PC-9 (cell line): ENCODE data around the gene CTDSP2. TPM values are rescaled to one million over a fixed set of nuclear protein-coding genes. Genes with fewer than 3 reads are reported as not detected.
"Not testable (repeated sequence)": the region's sequence is repeated elsewhere in the genome, so short reads cannot be mapped to it uniquely, and the experiment has no call there.

ENCODE experiments used
- BruUV-seq: library from RNA; stranded (reverse); fragments of 400-500 nt; replicated peaks from 2 replicates; lab custom pipeline; 2021; lab: Mats Ljungman, UMichigan
- CTCF ChIA-PET: fragments of 300-600 bp; sonication (Branson Sonifier 250); formaldehyde crosslinking; loops from one replicate; lab custom pipeline; 2022; ENCODE audit warnings: antibody characterized with exemption; lab: Charles Lee
- POLR2A ChIA-PET: fragments of 300-600 bp; sonication (Branson Sonifier 250); formaldehyde crosslinking; loops from one replicate; lab custom pipeline; 2022; ENCODE audit warnings: antibody characterized with exemption; ENCODE audit not compliant: unreplicated experiment; lab: Charles Lee
- DNase-seq, 2 experiments: peaks; one replicate each; pipeline versions ENCODE4 v3.0.0 to v3.0.0-alpha.2; 2015 to 2022; ENCODE audit warnings: mixed read lengths in 1 of 2
- H2AFZ ChIP-seq: fragments of 200-600 bp; sonication (generic); 2 replicates; pipeline ENCODE4 v1.8.1; 2017; ENCODE audit warnings: antibody characterized with exemption
- H3F3A ChIP-seq: fragments of 200-600 bp; sonication (generic); 2 replicates; pipeline ENCODE4 v1.8.1; 2017; ENCODE audit warnings: antibody characterized with exemption, mild to moderate bottlenecking, low read depth; ENCODE audit not compliant: insufficient read depth
- H3K27ac ChIP-seq: fragments of 200-600 bp; sonication (generic); 2 replicates; pipeline ENCODE4 v1.6.1; 2016; ENCODE audit warnings: mixed run types
- H3K27me3 ChIP-seq: fragments of 200-600 bp; sonication (generic); 2 replicates; pipeline ENCODE4 v1.6.1; 2016; ENCODE audit warnings: low read depth, mixed run types; ENCODE audit not compliant: insufficient read depth
- H3K36me3 ChIP-seq: fragments of 200-600 bp; sonication (generic); 2 replicates; pipeline ENCODE4 v1.6.1; 2016; ENCODE audit warnings: low read depth, mixed run types
- H3K4me1 ChIP-seq: fragments of 200-600 bp; sonication (generic); replicated peaks from 2 replicates; pipeline ENCODE4 v1.6.1; 2016; ENCODE audit warnings: mixed run types; ENCODE audit not compliant: insufficient read depth
- H3K4me2 ChIP-seq: fragments of 200-600 bp; sonication (generic); 2 replicates; pipeline ENCODE4 v1.6.1; 2017; ENCODE audit warnings: mixed run types
- H3K4me3 ChIP-seq: fragments of 200-600 bp; sonication (generic); 2 replicates; pipeline ENCODE4 v1.6.1; 2016; ENCODE audit warnings: mixed run types
- H3K79me2 ChIP-seq: fragments of 200-600 bp; sonication (generic); 2 replicates; pipeline ENCODE4 v1.6.1; 2017; ENCODE audit warnings: low read depth, mixed run types
- H3K9me2 ChIP-seq: fragments of 200-600 bp; sonication (generic); 2 replicates; pipeline ENCODE4 v1.8.1; 2017; ENCODE audit warnings: mild to moderate bottlenecking; ENCODE audit not compliant: insufficient read depth
- H3K9me3 ChIP-seq: fragments of 200-600 bp; sonication (generic); 2 replicates; pipeline ENCODE4 v1.8.1; 2016; ENCODE audit warnings: low read depth; ENCODE audit not compliant: insufficient read depth
- H4K20me1 ChIP-seq: fragments of 200-600 bp; sonication (generic); 2 replicates; pipeline ENCODE4 v1.8.1; 2017; ENCODE audit not compliant: insufficient read depth
- CTCF ChIP-seq: fragments of 200-600 bp; sonication (generic); conservative IDR thresholded peaks from 2 replicates; pipeline ENCODE4 v1.6.1; 2017; ENCODE audit warnings: mixed run types, antibody characterized with exemption, mild to moderate bottlenecking, moderate library complexity
- EZH2 ChIP-seq: fragments of 200-600 bp; sonication (generic); IDR thresholded peaks from 2 replicates; pipeline ENCODE4 v1.8.0; 2017; ENCODE audit warnings: antibody characterized with exemption, low read depth
- intact Hi-C: fragments of 100-400 bp; cut with micrococcal nuclease; formaldehyde crosslinking; loops from one replicate; pipeline ENCODE4 v1.10.0; 2022; ENCODE audit not compliant: unreplicated experiment
- total RNA-seq: library from RNA; stranded (reverse); gene quantifications from 2 replicates; pipeline ENCODE4 v1.2.3, GENCODE V29; 2021

The CTDSP2 gene
- total RNA-seq, 1 experiment from 2014 or later, result 102 TPM

GRCh38 chr12:57861967-57862366 is 15.4 kb upstream of the CTDSP2 start:
- H3F3A ChIP-seq, result peaks cover 31% of the 10 kb centered on the region
- intact Hi-C loops, result no loop called here
- peaks cover 38% of the 10 kb centered on the region for H3K4me1 ChIP-seq
- H3K4me3 ChIP-seq, result no peak overlapping the region
- ChIA-PET POLR2A (no interaction called here), CTCF (interaction anchor here (1.0 kb wide), 1 partner anchor 10 kb away, joined by 3 read pairs; no protein-coding TSS in a partner anchor)
- H4K20me1 ChIP-seq, result no peaks in the 10 kb centered on the region
- H3K4me2 ChIP-seq, result peak overlapping the region; percentile 67
- no peak for TF ChIP-seq EZH2
- no peak for TF ChIP-seq CTCF
- BruUV-seq, result TSS peak; percentile 59
- H3K79me2 ChIP-seq, result no peaks in the 10 kb centered on the region
- H3K36me3 ChIP-seq, result no peaks in the 10 kb centered on the region
- peak overlapping the region; percentile 68 for H3K27ac ChIP-seq
- no peaks in the 10 kb centered on the region for H3K27me3 ChIP-seq
- no peak for DNase-seq
- H3K9me3 ChIP-seq, result no peaks in the 10 kb centered on the region
- no peaks in the 10 kb centered on the region for H3K9me2 ChIP-seq
- H2AFZ ChIP-seq, result 0 out of 2 replicates have a peak overlapping the region, but pooled peaks have one; percentile 11

GRCh38 chr12:57860883-57861282 is 14.4 kb upstream of the CTDSP2 start:
- DNase-seq, H2AFZ ChIP-seq, H3K9me3 ChIP-seq, H3K79me2 ChIP-seq, H4K20me1 ChIP-seq, POLR2A ChIA-PET, H3K4me3 ChIP-seq, intact Hi-C loops, H3K36me3 ChIP-seq, H3K27me3 ChIP-seq, CTCF ChIA-PET, BruUV-seq, H3K9me2 ChIP-seq: not testable (repeated sequence)
- H3K4me1 ChIP-seq, result peaks cover 35% of the 10 kb centered on the region
- H3F3A ChIP-seq, result peaks cover 29% of the 10 kb centered on the region
- H3K4me2 ChIP-seq, result peak overlapping the region; percentile 34; the same call in 1 of the 2 replicates
- peak overlapping the region; percentile 68 for H3K27ac ChIP-seq

- H3K4me3 ChIP-seq, result no peak overlapping the region
- H3K4me1 ChIP-seq, result peaks cover 24% of the 10 kb centered on the region
- no peaks in the 10 kb centered on the region for H3K36me3 ChIP-seq
- POLR2A ChIA-PET, result no interaction called here
- H3K4me2 ChIP-seq, result no peak overlapping the region
- H3K9me3 ChIP-seq, result no peaks in the 10 kb centered on the region
- no peaks in the 10 kb centered on the region for H3K9me2 ChIP-seq
- intact Hi-C loops, result no loop called here
- DNase-seq, result no peak
- no peaks in the 10 kb centered on the region for H4K20me1 ChIP-seq
- no peak overlapping the region for H2AFZ ChIP-seq
- no peaks in the 10 kb centered on the region for H3K27me3 ChIP-seq
- H3K79me2 ChIP-seq, result no peaks in the 10 kb centered on the region
- H3F3A ChIP-seq, result peaks cover 19% of the 10 kb centered on the region
- no peak overlapping the region for H3K27ac ChIP-seq
- no TSS peak for BruUV-seq
- TF ChIP-seq CTCF (no peak), EZH2 (no peak)
- CTCF ChIA-PET, result no interaction called here
Measured at GRCh38 chr12:57859121-57859520, 12.6 kb upstream of the CTDSP2 start.

GRCh38 chr12:57858123-57858522 is 11.6 kb upstream of the CTDSP2 start:
- CTCF ChIA-PET, result interaction anchor here (0.7 kb wide), 1 partner anchor 12 kb away, joined by 8 read pairs; no protein-coding TSS in a partner anchor
- not testable (repeated sequence) for BruUV-seq

More at GRCh38 chr12:57858123-57858522, 11.6 kb upstream of the CTDSP2 start:
- Histone ChIP-seq H3K4me1 (peaks cover 20% of the 10 kb centered on the region), H3F3A (peaks cover 17% of the 10 kb centered on the region)
- H4K20me1 ChIP-seq, intact Hi-C loops, H3K4me3 ChIP-seq, H3K27ac ChIP-seq, H3K36me3 ChIP-seq, H3K4me2 ChIP-seq, H3K79me2 ChIP-seq, POLR2A ChIA-PET, H3K9me3 ChIP-seq, H3K27me3 ChIP-seq, H2AFZ ChIP-seq, H3K9me2 ChIP-seq: not testable (repeated sequence)
- DNase-seq, result peak in 1 of 2 experiments; percentile 14
